GM21423 (cell line): Measurements from ENCODE around the gene HIC2.
A peak's percentile ranks its signal among the peaks of the same experiment; 100 is the strongest.
"Not testable (repeated sequence)": the region's sequence is repeated elsewhere in the genome, so short reads cannot be mapped to it uniquely, and the experiment has no call there.

Experiments used
- ATAC-seq: cut with Tn5 transposase; IDR thresholded peaks from one replicate; pipeline ENCODE4 v1.9.1; 2021; ENCODE audit warnings: mild to moderate bottlenecking, moderate library complexity; ENCODE audit not compliant: unreplicated experiment

Gene HIC2

GRCh38 chr22:21449531-21450319, 32.6 kb downstream of the HIC2 start:
- ATAC-seq: no peak

GRCh38 chr22:21450320-21450831, 33.2 kb downstream of the HIC2 start:
- ATAC-seq: no peak

GRCh38 chr22:21450858-21451353, 33.7 kb downstream of the HIC2 start:
- ATAC-seq: no peak

- no peak for ATAC-seq
Measured at GRCh38 chr22:21451545-21452520, 34.7 kb downstream of the HIC2 start.

GRCh38 chr22:21452666-21453065, 35.5 kb downstream of the HIC2 start:
- not testable (repeated sequence) for ATAC-seq

GRCh38 chr22:21454998-21455333, 37.8 kb downstream of the HIC2 start:
- ATAC-seq: not testable (repeated sequence)

GRCh38 chr22:21455334-21456089, 38.3 kb downstream of the HIC2 start:
- ATAC-seq: no peak

GRCh38 chr22:21457023-21457787, 40.0 kb downstream of the HIC2 start:
- no peak for ATAC-seq

GRCh38 chr22:21462672-21463071, 45.5 kb downstream of the HIC2 start:
- not testable (repeated sequence) for ATAC-seq

GRCh38 chr22:21467337-21468193, 50.4 kb downstream of the HIC2 start, which contains the start of gene TMEM191C:
TMEM191C (plus strand) TSS chr22:21467387; CDS start chr22:21467460, 73 bp downstream.
- ATAC-seq: not testable (repeated sequence)

- ATAC-seq: peak; percentile 86
Measured at GRCh38 chr22:21468194-21469096, 51.3 kb downstream of the HIC2 start.

- not testable (repeated sequence) for ATAC-seq
Measured at GRCh38 chr22:21469097-21469994, 52.2 kb downstream of the HIC2 start.

- ATAC-seq: not testable (repeated sequence)
Measured at GRCh38 chr22:21472984-21473383, 55.8 kb downstream of the HIC2 start.

- not testable (repeated sequence) for ATAC-seq
Measured at GRCh38 chr22:21473664-21474063, 56.5 kb downstream of the HIC2 start.

- not testable (repeated sequence) for ATAC-seq
Measured at GRCh38 chr22:21484039-21484438, 66.9 kb downstream of the HIC2 start.

GRCh38 chr22:21487723-21488122, 70.6 kb downstream of the HIC2 start:
- ATAC-seq: not testable (repeated sequence)
